Stimulated activated CD4-positive, alpha-beta T cell treated with anti-CD3 and anti-CD28 coated beads, TNF-alpha, amount 100 ng/mL, for 48 hours (primary cell): ENCODE measurements around the gene IQCE.
"Not testable (repeated sequence)": the region's sequence is repeated elsewhere in the genome, so short reads cannot be mapped to it uniquely, and the experiment has no call there.

Experiments
- DNase-seq, 3 donors: peaks; one replicate each; pipeline ENCODE4 v3.0.0-alpha.2; 2020; ENCODE audit warnings: low read depth in 3 of 3

Gene IQCE

GRCh38 chr7:2577914-2578680, 19.3 kb downstream of the IQCE start:
- no peak for DNase-seq

- DNase-seq = no peak
Observed at GRCh38 chr7:2580636-2581035, 21.9 kb downstream of the IQCE start.

- no peak for DNase-seq
Observed at GRCh38 chr7:2582006-2582735, 23.4 kb downstream of the IQCE start.

- DNase-seq = no peak
Observed at GRCh38 chr7:2583798-2584580, 25.2 kb downstream of the IQCE start.

GRCh38 chr7:2585446-2585845, 26.7 kb downstream of the IQCE start:
- DNase-seq = no peak

GRCh38 chr7:2586326-2587020, 27.7 kb downstream of the IQCE start:
- no peak for DNase-seq

GRCh38 chr7:2587134-2587533, 28.4 kb downstream of the IQCE start:
- no peak for DNase-seq

GRCh38 chr7:2587778-2588177, 29.0 kb downstream of the IQCE start:
- no peak for DNase-seq

GRCh38 chr7:2589341-2589740, 30.6 kb downstream of the IQCE start:
- DNase-seq = no peak

GRCh38 chr7:2589941-2590340, 31.2 kb downstream of the IQCE start:
- not testable (repeated sequence) for DNase-seq

- no peak for DNase-seq
Observed at GRCh38 chr7:2592375-2592865, 33.6 kb downstream of the IQCE start.

- no peak for DNase-seq
Observed at GRCh38 chr7:2593036-2593727, 34.4 kb downstream of the IQCE start.

- no peak for DNase-seq
Observed at GRCh38 chr7:2594599-2594998, 35.8 kb downstream of the IQCE start.

- DNase-seq = no peak
Observed at GRCh38 chr7:2595258-2595860, 36.6 kb downstream of the IQCE start.

GRCh38 chr7:2596464-2597272, 37.9 kb downstream of the IQCE start:
- no peak for DNase-seq

GRCh38 chr7:2597273-2597640, 38.5 kb downstream of the IQCE start:
- no peak for DNase-seq

GRCh38 chr7:2598154-2598823, 39.5 kb downstream of the IQCE start:
- no peak for DNase-seq

- DNase-seq = no peak
Observed at GRCh38 chr7:2601065-2601464, 42.3 kb downstream of the IQCE start.

- DNase-seq = no peak
Observed at GRCh38 chr7:2601907-2602306, 43.1 kb downstream of the IQCE start.
